ENCODE data around the gene METTL16. TPM values are rescaled to one million over a fixed set of nuclear protein-coding genes. Genes with fewer than 3 reads are reported as not detected.

The METTL16 gene
- total RNA-seq, 1 donor from 2014 or later: 22.9 TPM

GRCh38 chr17:2393954-2394749 is 117.5 kb downstream of the METTL16 start:
- DNase-seq (ENCODE audit: extremely low spot score, unreplicated experiment): no peak
- H3K9me3 Mint-ChIP-seq (ENCODE audit: unreplicated experiment): no peaks in the 10 kb centered on the region
- H3K36me3 Mint-ChIP-seq (ENCODE audit: unreplicated experiment): peaks cover 5% of the 10 kb centered on the region
- peak overlapping the region; percentile 58 for H3K4me3 Mint-ChIP-seq (ENCODE audit: unreplicated experiment)
- peaks cover 57% of the 10 kb centered on the region for H3K4me1 Mint-ChIP-seq (ENCODE audit: unreplicated experiment)
- no peaks in the 10 kb centered on the region for H3K27me3 Mint-ChIP-seq (ENCODE audit: unreplicated experiment)
- no peak for TF ChIP-seq CTCF (IDR thresholded peaks at IDR 0.05)
- peak overlapping the region; percentile 76 for H3K27ac Mint-ChIP-seq (ENCODE audit: unreplicated experiment)

- peak overlapping the region; percentile 77 for H3K4me3 Mint-ChIP-seq (ENCODE audit: unreplicated experiment)
- no peaks in the 10 kb centered on the region for H3K27me3 Mint-ChIP-seq (ENCODE audit: unreplicated experiment)
- peak overlapping the region; percentile 86 for H3K27ac Mint-ChIP-seq (ENCODE audit: unreplicated experiment)
- TF ChIP-seq CTCF (IDR thresholded peaks at IDR 0.05): no peak
- no peaks in the 10 kb centered on the region for H3K9me3 Mint-ChIP-seq (ENCODE audit: unreplicated experiment)
- peaks cover 9% of the 10 kb centered on the region for H3K36me3 Mint-ChIP-seq (ENCODE audit: unreplicated experiment)
- H3K4me1 Mint-ChIP-seq (ENCODE audit: unreplicated experiment): peaks cover 52% of the 10 kb centered on the region
- peak; percentile 95 for DNase-seq (ENCODE audit: extremely low spot score, unreplicated experiment)
Measured at GRCh38 chr17:2393174-2393953, 118.3 kb downstream of the METTL16 start.

GRCh38 chr17:2392252-2393173 is 119.2 kb downstream of the METTL16 start:
- Mint-ChIP-seq H3K4me3 (ENCODE audit: unreplicated experiment) (peak overlapping the region; percentile 78), H3K27ac (ENCODE audit: unreplicated experiment) (peak overlapping the region; percentile 87), H3K36me3 (ENCODE audit: unreplicated experiment) (peaks cover 14% of the 10 kb centered on the region), H3K4me1 (ENCODE audit: unreplicated experiment) (peaks cover 43% of the 10 kb centered on the region), H3K9me3 (ENCODE audit: unreplicated experiment) (no peaks in the 10 kb centered on the region), H3K27me3 (ENCODE audit: unreplicated experiment) (no peaks in the 10 kb centered on the region)
- no peak for TF ChIP-seq CTCF (IDR thresholded peaks at IDR 0.05)
- DNase-seq (ENCODE audit: extremely low spot score, unreplicated experiment): peak; percentile 99

GRCh38 chr17:2391597-2392251 is 120.0 kb downstream of the METTL16 start:
- DNase-seq (ENCODE audit: extremely low spot score, unreplicated experiment): no peak
- no peaks in the 10 kb centered on the region for H3K9me3 Mint-ChIP-seq (ENCODE audit: unreplicated experiment)
- peak overlapping the region; percentile 87 for H3K27ac Mint-ChIP-seq (ENCODE audit: unreplicated experiment)
- TF ChIP-seq CTCF (IDR thresholded peaks at IDR 0.05): no peak
- peaks cover 14% of the 10 kb centered on the region for H3K36me3 Mint-ChIP-seq (ENCODE audit: unreplicated experiment)
- H3K27me3 Mint-ChIP-seq (ENCODE audit: unreplicated experiment): no peaks in the 10 kb centered on the region
- peak overlapping the region; percentile 78 for H3K4me3 Mint-ChIP-seq (ENCODE audit: unreplicated experiment)
- peaks cover 36% of the 10 kb centered on the region for H3K4me1 Mint-ChIP-seq (ENCODE audit: unreplicated experiment)
